WERI-Rb-1 (cell line): ENCODE measurements around the gene CCDC17.

ENCODE experiments used
- DNase-seq: peaks from one replicate; pipeline ENCODE4 v3.0.0-alpha.2; 2020
- H3K27ac ChIP-seq: fragments of 250-450 bp; sonication (Bioruptor Pico); 2 replicates; pipeline ENCODE4 v1.5.1; 2020; ENCODE audit warnings: mild to moderate bottlenecking, moderate library complexity
- H3K27me3 ChIP-seq: fragments of 250-450 bp; sonication (Bioruptor Pico); 2 replicates; pipeline ENCODE4 v1.5.1; 2021; ENCODE audit warnings: mild to moderate bottlenecking, low read depth, moderate library complexity; ENCODE audit not compliant: insufficient read depth, severe bottlenecking
- H3K36me3 ChIP-seq: fragments of 250-450 bp; sonication (Bioruptor Pico); 2 replicates; pipeline ENCODE4 v1.5.1; 2020; ENCODE audit warnings: mild to moderate bottlenecking, moderate library complexity
- H3K4me3 ChIP-seq: 2 replicates; pipeline ENCODE4 v1.5.1; 2011; ENCODE audit warnings: low read depth, mild to moderate bottlenecking, control low read depth, low read length
- H3K9me3 ChIP-seq: fragments of 250-450 bp; sonication (Bioruptor Pico); 2 replicates; pipeline ENCODE4 v1.5.1; 2021; ENCODE audit warnings: mild to moderate bottlenecking, moderate library complexity; ENCODE audit not compliant: severe bottlenecking
- CTCF ChIP-seq: IDR thresholded peaks from 2 replicates; pipeline ENCODE4 v1.5.1; 2011; ENCODE audit warnings: low read depth, mild to moderate bottlenecking, control low read depth, inconsistent platforms, low read length

Gene CCDC17

DNA sequence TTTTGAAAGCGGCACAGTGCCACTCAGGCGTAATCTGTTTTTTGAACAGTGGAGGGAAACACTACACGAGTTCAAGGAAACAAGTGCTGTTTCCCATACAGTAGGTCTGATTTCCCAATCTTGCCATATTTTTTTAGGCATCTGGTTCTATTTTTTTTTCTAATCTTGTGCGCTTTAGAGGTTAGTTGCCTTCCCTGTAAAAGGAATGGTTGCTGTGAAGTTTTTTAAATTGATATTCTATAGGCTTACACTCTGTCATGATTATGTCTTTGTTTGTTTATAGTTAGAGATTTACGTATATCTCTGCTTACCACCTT, 38.8 kb downstream of the CCDC17 start:
- peak overlapping the region; percentile 99 for H3K27ac ChIP-seq
- H3K27me3 ChIP-seq, result no peaks in the 10 kb centered on the region
- DNase-seq, result no peak

DNA sequence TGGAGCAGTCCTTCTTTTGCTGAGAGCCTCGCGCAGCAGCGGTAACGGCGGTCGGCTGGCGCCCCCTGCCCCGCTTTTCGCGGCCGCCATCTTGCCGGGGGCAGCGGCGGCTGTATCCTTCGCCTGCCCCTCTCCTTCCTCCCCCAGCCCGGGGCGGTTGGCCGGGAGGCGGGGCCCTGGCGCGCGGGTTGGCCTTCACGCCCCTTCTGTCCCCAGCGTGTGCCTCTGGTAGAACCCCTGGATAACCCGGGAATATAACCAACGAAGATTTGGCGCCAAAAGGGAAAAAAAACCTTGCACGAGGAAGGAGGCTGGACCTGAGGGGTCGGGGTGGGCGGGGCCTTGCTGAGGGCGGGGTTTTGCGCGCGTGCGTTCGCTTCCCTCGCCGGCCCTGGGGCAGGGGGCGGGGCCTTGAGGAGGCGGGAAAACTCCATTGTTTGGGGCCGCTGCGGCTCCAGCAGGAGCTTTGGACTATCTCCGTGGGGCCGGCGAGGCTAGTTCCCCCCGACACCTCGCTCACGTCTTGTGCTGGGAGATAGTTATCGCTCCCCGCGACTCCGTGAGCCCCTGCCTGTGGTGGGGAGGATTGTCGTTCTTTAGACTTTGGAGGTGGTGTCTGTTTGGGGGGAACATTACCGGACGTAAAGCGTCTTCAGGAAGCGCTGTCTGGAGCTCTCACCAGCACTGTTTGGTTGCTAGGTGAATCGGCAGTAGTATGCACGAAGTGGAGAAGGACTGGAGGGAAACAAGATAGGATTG, 39.3 kb downstream of the CCDC17 start:
- H3K36me3 ChIP-seq, result peaks cover 47% of the 10 kb centered on the region
- peak; percentile 91 for DNase-seq
- no peak for TF ChIP-seq CTCF
- H3K4me3 ChIP-seq, result peak overlapping the region; percentile 86
- H3K27me3 ChIP-seq, result no peaks in the 10 kb centered on the region
- no peaks in the 10 kb centered on the region for H3K9me3 ChIP-seq
- H3K27ac ChIP-seq, result peak overlapping the region; percentile 99

More for the DNA sequence above, 38.8 kb downstream of the CCDC17 start:
- TF ChIP-seq CTCF, result no peak
- peak overlapping the region; percentile 86 for H3K4me3 ChIP-seq
- H3K9me3 ChIP-seq, result no peaks in the 10 kb centered on the region
- peaks cover 53% of the 10 kb centered on the region for H3K36me3 ChIP-seq

GRCh38 chr1:45583666-45584350, 40.0 kb downstream of the CCDC17 start, which contains the start of gene NASP:
NASP (plus strand) TSS chr1:45584041; CDS start chr1:45584147, 106 bp downstream.
- H3K9me3 ChIP-seq, result no peaks in the 10 kb centered on the region
- H3K27ac ChIP-seq, result peak within 1 kb of the TSS; percentile 99
- TF ChIP-seq CTCF, result no peak
- DNase-seq, result peak; percentile 90
- no peaks in the 10 kb centered on the region for H3K27me3 ChIP-seq
- peak within 1 kb of the TSS; percentile 86 for H3K4me3 ChIP-seq
- peaks cover 40% of the 10 kb centered on the region for H3K36me3 ChIP-seq

DNA sequence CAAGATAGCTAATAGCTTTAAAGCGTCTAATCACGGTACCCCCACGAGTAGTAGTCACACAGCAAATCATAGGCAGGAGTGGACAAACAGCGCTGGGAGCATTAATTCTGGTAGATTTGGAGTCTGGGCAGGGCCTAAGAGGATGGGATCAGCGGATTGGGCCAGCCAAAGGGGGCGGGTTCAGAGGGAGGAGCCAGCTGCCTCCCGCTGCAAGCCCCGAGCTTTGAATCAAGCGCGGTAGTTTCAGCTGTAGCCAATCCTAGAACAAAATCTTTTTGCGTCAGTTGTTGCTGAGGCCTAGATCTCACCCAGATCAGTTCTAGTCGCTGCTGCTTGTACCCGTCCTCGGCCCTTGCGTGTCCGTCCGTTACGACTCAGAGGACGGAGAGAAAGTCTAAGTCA, 40.6 kb downstream of the CCDC17 start:
- no peaks in the 10 kb centered on the region for H3K27me3 ChIP-seq
- TF ChIP-seq CTCF, result no peak
- H3K9me3 ChIP-seq, result no peaks in the 10 kb centered on the region
- peak; percentile 95 for DNase-seq
- peaks cover 35% of the 10 kb centered on the region for H3K36me3 ChIP-seq
- H3K27ac ChIP-seq, result peak overlapping the region; percentile 99
- peak overlapping the region; percentile 86 for H3K4me3 ChIP-seq

DNA sequence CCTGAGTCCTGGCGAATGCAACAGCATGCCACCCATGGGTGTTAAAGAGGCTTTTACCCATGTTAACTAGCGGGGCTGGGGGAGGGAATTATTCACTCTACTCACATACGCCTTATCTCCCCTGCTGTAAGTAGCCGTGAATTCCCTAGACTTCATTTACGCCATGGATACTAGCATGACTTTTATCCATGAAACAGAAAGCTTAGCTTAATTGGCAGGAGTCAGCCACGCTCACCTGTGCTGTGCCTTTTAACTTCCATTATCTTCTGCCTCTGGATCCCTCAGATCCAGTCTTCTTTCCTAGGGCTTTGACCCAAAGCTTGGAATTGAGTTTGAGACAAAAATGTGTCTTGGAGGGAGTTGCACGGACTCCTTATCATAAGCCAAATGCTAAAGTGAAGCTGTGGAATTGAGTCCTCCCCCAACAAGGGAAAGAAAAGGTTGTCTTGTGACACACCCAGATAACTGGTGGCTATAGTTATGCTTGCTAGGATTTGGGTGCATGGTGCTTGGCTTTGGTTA, 49.7 kb downstream of the CCDC17 start:
- no peaks in the 10 kb centered on the region for H3K9me3 ChIP-seq
- no peak for DNase-seq
- no peak for TF ChIP-seq CTCF

More for the DNA sequence above, 49.7 kb downstream of the CCDC17 start:
- H3K27me3 ChIP-seq, result no peaks in the 10 kb centered on the region
- no peak overlapping the region for H3K27ac ChIP-seq
- peaks cover 26% of the 10 kb centered on the region for H3K36me3 ChIP-seq
- H3K4me3 ChIP-seq, result no peak overlapping the region
